Stimulated activated CD8-positive, alpha-beta memory T cell treated with anti-CD3 and anti-CD28 coated beads, Interleukin-4, amount 100 ng/mL, for 4 hours (primary cell): Measurements from ENCODE around the gene HPSE2.

ENCODE experiments used
- DNase-seq, 2 donors: peaks; one replicate each; pipeline ENCODE4 v3.0.0-alpha.2; 2020; ENCODE audit warnings: low read depth in 2 of 2, low spot score in 1 of 2

HPSE2 gene

DNA sequence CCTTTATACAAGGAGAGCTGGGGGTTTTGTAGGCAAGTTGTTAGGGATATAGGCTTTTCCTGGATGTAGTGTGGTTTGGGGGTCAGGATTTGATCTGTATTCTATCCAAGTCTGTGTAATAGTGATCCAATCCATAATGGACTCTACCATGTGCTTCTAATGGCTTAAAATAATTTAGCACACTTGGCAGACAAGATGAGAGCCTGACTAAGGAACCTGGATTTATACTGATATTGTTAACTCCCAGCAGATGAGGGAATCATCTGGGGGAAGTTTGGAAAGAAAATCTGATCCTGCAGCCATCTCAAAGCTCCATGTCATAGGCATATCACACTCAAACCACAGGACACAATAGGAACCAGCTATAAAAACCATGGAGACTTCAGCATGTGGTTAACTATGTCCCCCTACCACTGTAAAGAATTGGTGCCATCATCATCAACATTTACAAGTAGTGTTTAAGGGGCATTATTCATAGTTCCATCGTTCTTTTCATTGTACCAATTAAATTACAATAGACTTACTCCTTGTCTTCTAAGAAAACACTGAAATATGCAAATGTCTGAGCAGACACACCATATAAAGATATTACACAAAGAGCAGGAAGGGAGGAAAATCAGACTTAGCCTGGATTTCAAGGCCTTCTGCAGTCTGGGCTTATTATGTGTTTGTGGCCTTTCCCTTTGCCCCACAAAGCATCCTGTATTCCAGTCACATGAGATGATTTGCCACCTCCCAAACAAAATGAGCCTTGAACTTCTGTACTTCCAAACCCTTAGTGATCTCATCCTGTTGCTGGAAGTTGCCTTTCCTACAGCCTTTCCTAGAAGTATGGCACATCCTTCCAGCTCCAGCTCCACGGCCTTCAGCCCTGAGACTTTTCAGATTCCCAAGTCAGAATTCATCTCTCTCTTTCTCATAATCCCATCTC, 766.4 kb downstream of the HPSE2 start:
- DNase-seq: no peak

DNA sequence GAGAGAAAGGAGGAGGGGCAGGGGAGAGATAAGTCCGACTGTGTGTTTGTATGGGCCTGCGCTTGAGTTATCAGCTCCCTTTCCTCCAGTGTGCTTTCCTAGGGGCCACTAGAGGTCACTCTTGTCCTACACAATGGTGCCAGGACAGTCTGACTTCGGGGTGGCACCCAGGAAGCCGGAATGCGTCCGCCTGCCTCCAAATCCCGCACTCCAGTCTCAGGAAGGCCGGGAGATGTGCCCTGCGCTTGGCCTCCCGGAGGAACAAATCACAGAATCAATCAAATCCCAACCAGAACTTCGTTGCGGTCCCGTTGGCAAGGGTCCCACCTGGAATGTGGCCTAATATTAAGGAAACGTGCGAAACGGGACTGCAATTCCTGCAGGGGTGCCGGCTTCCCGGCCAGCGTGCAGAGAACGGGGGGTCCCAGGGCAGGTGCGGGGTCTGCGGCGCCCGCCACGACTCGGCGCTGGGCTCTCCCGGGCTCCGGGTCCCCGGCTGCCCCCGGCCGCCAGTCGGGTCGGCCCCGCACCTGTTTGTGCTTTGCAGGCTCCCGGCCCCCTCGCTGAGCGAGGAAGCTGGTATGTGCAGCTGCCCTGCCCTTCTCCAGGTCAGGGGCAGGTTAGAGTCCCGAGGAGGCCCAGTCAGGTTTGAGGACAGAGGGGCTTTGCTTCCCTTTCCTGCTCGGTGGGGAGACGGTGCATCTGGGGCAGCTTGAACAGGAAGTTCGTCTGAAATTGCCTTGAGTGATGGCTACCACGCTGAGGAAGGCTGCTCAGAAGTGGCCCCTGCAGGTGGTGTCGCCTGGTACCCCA, 767.9 kb downstream of the HPSE2 start:
- peak; percentile 20 for DNase-seq

GRCh38 chr10:98466861-98467505, 768.7 kb downstream of the HPSE2 start:
- no peak for DNase-seq

DNA sequence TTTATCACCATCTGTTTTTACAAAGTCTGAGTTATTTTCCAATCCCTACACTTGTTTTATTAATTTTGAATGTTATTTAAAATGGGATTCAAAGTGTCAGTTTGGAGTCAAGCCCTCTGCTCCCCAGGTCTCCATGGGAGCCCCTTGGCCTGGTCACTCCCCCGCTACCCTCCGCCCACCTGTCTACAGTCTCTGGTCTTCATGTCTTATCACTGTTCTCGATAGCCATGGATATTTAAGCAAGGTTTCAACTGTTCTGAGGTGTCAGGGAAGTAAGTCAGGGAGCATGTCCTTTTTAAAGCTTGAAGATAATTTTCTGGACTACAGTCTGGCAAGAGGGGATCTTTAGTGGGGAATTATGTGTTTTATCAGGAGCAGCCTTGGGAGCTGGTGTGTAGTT, 769.8 kb downstream of the HPSE2 start:
- DNase-seq: no peak

DNA sequence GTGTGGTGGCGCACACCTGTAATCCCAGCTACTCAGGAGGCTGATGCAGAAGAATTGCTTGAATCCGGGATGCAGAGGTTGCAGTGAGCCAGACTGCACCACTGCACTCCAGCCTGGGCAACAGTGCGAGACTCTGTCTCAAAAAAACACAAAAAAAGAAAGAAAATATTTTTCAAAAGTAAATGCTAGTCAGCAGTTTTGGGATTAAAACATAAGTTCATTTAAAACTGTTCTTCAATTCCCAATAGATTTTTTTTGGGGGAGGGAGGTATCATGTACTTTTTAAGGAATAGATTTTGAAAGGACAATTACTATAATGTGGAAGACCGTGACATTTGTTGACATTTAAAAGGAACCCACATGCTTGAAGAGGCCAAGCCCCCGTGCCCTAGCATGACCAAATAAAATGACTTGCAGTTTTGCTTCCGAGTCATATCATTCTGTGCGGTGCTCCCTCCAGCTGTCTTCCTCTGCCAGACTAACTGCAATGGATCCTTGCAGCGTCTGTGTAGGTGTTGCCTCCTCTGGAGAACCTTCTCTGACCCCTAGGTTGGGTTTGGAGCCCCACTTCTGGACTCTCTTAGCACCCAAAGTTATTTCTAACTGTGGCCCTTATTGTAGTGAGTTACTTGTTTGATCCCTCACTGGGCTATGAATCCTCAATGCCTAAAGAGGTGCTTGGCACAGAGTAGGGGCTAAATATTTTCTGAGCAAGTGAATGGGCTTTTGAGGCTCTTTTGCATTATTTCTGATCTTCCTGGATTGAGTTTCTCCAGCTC, 771.5 kb downstream of the HPSE2 start:
- no peak for DNase-seq

- no peak for DNase-seq
These were observed 772.6 kb downstream of the HPSE2 start for GRCh38 chr10:98463016-98463415.

DNA sequence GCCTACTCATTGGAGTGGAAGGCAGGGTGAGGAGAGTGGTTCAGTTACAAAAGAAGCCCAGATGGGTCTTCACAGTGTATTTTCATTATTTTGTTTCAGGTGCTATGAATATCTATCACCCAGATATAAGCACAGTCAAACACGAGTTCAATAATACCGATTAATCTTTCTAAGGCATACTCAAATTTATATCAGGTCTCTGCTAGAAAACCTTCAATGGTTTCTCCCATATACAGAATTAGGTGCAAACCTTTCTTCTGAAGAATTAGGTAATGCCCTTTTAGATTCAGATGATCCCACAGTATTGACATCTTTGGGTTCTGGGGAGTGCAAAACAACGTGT, 774.2 kb downstream of the HPSE2 start:
- no peak for DNase-seq

- no peak for DNase-seq
These were observed 774.7 kb downstream of the HPSE2 start for GRCh38 chr10:98460837-98461499.

DNA sequence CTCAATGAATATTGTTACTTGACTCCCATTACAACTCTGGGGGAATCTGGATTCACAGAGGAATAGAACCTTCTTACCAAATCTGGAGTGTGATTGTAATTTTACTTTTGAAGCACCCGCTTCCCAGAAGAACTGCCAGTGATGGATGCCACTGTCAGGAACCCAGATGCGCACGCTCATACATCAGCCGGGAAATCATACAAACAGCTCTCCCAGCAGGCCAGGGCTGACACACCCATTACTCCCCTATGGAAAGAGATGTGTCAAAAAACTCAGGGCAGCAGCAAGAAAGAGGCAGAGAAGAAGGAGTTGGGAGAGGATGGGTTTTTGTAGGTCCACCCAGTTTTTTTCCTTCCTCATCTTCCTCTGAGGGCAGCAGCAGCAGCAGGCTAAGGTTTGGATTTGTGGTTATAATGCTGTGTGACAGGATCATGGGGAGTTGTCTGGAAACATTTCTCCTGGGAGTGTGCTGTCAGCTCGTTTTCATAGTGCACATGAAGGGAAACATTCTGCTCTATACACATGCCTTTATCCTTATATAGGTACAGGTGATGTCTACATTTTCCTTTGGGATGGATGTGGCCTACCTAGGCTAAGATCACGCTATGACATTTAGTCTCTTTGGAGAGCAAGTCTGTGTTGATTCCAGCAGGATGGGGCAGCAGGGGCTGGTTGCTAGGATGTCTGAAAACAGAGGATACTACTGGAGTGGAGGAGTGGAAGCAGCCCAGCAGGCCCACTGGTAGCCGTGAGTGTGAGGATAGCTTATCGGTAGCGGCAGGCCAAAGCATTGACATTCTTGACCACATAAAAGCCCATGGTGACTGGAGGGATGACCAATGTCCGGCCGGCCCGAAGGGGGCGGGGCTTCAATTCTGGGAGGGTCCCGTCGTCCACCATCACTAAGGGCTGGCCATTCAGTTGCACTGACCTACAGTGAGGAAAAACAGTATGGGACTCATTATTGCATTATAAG, 776.6 kb downstream of the HPSE2 start:
- no peak for DNase-seq

GRCh38 chr10:98457721-98458120, 777.9 kb downstream of the HPSE2 start:
- no peak for DNase-seq

- DNase-seq: no peak
These were observed 778.8 kb downstream of the HPSE2 start for GRCh38 chr10:98456686-98457482.

- DNase-seq: no peak
These were observed 779.5 kb downstream of the HPSE2 start for GRCh38 chr10:98456043-98456570.

DNA sequence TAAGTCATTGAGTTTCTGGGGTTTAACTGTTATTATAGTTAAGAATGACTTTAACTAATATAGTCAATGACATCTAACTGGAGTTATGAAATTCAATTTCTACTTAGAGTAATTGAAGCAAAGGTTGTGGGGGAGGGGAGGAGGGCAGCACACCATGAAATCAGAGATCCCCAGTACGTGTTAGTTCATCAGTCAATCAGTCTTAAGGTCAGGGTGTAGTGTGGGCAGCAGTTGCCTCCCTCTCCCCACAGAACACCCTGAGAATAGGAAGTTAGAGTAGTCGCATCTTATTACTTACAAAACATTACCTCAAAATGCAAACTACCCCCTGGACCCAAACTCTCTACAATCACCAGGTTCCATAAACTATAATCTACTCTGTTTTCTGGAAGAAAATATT, 781.9 kb downstream of the HPSE2 start:
- DNase-seq: no peak

GRCh38 chr10:98450618-98451017, 785.0 kb downstream of the HPSE2 start:
- DNase-seq: no peak

DNA sequence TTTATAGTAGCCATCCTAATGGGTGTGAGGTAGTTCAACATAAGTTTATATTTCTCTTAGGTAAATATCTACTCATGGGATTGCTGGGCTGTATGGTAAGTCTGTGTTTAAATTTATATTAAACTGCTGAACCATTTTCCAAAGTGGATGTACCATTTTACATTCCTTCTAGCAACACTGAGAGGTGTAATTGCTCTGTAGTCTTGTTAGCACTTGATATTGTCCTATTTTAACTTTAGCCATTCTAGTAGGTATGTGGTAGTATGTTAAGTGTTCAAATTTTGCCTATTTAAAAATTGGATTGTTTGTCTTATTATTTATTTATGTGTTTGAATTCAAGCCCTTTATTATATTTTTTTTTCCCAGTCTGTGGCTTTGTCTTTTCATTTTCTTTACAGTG, 786.4 kb downstream of the HPSE2 start:
- no peak for DNase-seq

- peak; percentile 55 to 67 for DNase-seq
These were observed 788.9 kb downstream of the HPSE2 start, which contains the start of gene HPS1 for GRCh38 chr10:98446661-98447221. Gene HPS1 (minus strand): TSS chr10:98446935. CDS start chr10:98443240, 3,695 bp downstream.

- peak in 1 of 2 donors; percentile 7 for DNase-seq
These were observed 789.4 kb downstream of the HPSE2 start for GRCh38 chr10:98446151-98446660.
